Pancreas (tissue), 10 donors: ENCODE data around the gene PGM2L1. TPM values are rescaled to one million over a fixed set of nuclear protein-coding genes. Genes with fewer than 3 reads are reported as not detected.
"Not testable (repeated sequence)": the region's sequence is repeated elsewhere in the genome, so short reads cannot be mapped to it uniquely, and the experiment has no call there.

Experiments
- ATAC-seq, 4 donors: fragments of 200-7000 bp; cut with Tn5 transposase; one replicate each; pipeline versions ENCODE4 v1.8.0 to v1.9.1; 2020; ENCODE audit warnings: mild to moderate bottlenecking in 4 of 4, moderate library complexity in 4 of 4
- DNase-seq, 6 donors: peaks; one replicate each; pipeline ENCODE4 v3.0.0-alpha.2; 2020
- FAIRE-seq: peaks from 2 replicates; lab custom pipeline; 2012; peaks lifted over from hg19 to GRCh38; lab: Jason Lieb, UNC
- H3K27ac ChIP-seq, 4 donors: fragments of 200-600 bp; sonication (generic); 1 replicate in 3 of 4; 2 replicates in 1 of 4; pipeline versions ENCODE4 v1.5.0 to v1.8.0; 2020
- H3K27me3 ChIP-seq, 4 donors: fragments of 200-600 bp; one replicate each; pipeline ENCODE4 v1.8.0; 2021
- H3K36me3 ChIP-seq, 3 donors: fragments of 200-600 bp; sonication (generic) in 1 of 3; one replicate each; pipeline versions ENCODE4 v1.5.0 to v1.8.0; 2020 to 2021
- H3K4me1 ChIP-seq, 3 donors: fragments of 200-600 bp; one replicate each; pipeline ENCODE4 v1.8.0; 2021
- H3K4me3 ChIP-seq, 4 donors: fragments of 200-600 bp; sonication (generic) in 2 of 4; one replicate each; pipeline versions ENCODE4 v1.5.0 to v1.8.0; 2020 to 2021
- H3K9me3 ChIP-seq, 4 donors: fragments of 200-600 bp; one replicate each; pipeline ENCODE4 v1.8.0; 2021
- WGBS, 2 donors: extraction: QIAGEN DNeasy Blood & Tissue Kit; methylation state at CpG; one replicate each; pipeline ENCODE4 v1.1.7; 2013; 5-methylcytosine and 5-hydroxymethylcytosine counted together
- intact Hi-C, 3 donors: fragments of 100-400 bp; cut with DNase I; formaldehyde crosslinking; loops; one replicate each; pipeline versions ENCODE4 v1.11.1 to v1.14.2; 2022
- polyA plus RNA-seq, 2 donors: library from polyadenylated mRNA; stranded (reverse); fragments of 200-250 nt; gene quantifications; one replicate each; pipeline ENCODE4 v1.2.3, GENCODE V29; 2013
- total RNA-seq, 6 donors: library from RNA; stranded (reverse); fragmentation: NEBNext Ultra II Directional in 4 of 6; extraction: Animal tissue kit (Norgen Biotek cat#: 25700) in 4 of 6; gene quantifications; one replicate each; pipeline versions ENCODE4 v1.2.1 to v1.2.4, GENCODE V29; 2021 to 2023
- TF ChIP-seq, protein P1 (sequence below), 4 donors: fragments of 200-600 bp; sonication (generic) in 3 of 4; IDR thresholded peaks; one replicate each; pipeline versions ENCODE4 v1.5.0 to v1.8.0; 2021; ENCODE audit warnings: antibody characterized with exemption in 4 of 4
- donor health status: healthy with polysubstance abuse.
- donor health status: DM: no; HTN: no; CAD: no; lungs with moderate emphysema.
- donor health status: DM: no; HTN: no; CAD: no.
- donor health status: control.
- donor health status: control.
- donor health status: Bipolar disorder and iron deficiency.
- donor health status: DM: yes; HTN: yes; CAD: no.
- donor health status: DM: no; HTN: no; CAD: no.
- donor health status: DM: no; HTN: no; CAD: no.
- donor health status: DM: yes; HTN: yes; CAD: no.

The PGM2L1 gene
- total and polyA plus RNA-seq, 8 donors, result 0.96 to 9.5 (median 3.5) TPM

DNA sequence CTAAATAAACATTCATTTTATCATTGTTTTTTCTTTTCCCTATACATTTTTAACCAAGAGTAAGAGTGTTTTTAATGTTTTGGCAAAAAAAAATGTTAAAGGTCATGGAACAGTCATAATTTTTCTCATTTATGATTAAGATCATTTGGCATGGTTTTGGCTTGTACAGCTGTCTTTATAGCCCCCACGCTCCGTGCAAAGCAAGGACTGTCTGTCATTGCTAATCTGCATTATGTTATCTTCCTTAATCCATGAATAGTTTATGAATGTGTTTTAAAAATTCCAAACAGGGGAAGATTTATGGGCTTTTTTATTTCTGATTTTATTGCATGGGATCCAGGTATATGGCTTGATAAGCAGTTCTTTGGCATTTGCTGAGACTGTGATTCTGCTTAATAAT, 28.1 kb downstream of the PGM2L1 start:
- DNase-seq (no peak), FAIRE-seq (no peak), ATAC-seq (no peak)
- Histone ChIP-seq H3K27ac (no peak overlapping the region), H3K9me3 (no peaks in the 10 kb centered on the region), H3K36me3 (no peaks in the 10 kb centered on the region), H3K27me3 (no peaks in the 10 kb centered on the region), H3K4me1 (no peaks in the 10 kb centered on the region), H3K4me3 (no peak overlapping the region)
- TF ChIP-seq, protein P1, sequence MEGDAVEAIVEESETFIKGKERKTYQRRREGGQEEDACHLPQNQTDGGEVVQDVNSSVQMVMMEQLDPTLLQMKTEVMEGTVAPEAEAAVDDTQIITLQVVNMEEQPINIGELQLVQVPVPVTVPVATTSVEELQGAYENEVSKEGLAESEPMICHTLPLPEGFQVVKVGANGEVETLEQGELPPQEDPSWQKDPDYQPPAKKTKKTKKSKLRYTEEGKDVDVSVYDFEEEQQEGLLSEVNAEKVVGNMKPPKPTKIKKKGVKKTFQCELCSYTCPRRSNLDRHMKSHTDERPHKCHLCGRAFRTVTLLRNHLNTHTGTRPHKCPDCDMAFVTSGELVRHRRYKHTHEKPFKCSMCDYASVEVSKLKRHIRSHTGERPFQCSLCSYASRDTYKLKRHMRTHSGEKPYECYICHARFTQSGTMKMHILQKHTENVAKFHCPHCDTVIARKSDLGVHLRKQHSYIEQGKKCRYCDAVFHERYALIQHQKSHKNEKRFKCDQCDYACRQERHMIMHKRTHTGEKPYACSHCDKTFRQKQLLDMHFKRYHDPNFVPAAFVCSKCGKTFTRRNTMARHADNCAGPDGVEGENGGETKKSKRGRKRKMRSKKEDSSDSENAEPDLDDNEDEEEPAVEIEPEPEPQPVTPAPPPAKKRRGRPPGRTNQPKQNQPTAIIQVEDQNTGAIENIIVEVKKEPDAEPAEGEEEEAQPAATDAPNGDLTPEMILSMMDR (IDR thresholded peaks at IDR 0.05), result no peak
- intact Hi-C loops, result no loop called here
- 47% methylated on average over 2 of the region's 2 CpGs for WGBS, 2 donors

DNA sequence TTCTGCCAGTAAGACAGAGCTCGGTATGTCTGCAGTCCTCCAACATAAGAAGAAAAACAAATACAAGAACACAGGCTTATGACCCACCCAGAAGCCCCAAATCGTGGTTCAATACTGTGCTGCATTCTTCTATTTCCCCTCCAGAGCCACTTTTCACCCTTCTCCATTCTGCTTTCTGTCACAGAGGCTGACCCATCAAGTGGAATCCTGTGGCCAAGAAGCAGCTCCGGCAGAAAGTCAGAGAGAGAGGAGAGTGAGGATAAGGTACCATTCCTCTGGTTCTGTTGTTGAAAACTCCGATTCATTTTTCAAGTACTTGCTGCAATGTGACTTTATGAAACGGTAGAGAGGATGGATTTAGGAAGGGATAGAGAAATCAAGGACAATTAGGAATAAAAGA, 30.4 kb downstream of the PGM2L1 start:
- Histone ChIP-seq H3K9me3 (no peaks in the 10 kb centered on the region), H3K27me3 (no peaks in the 10 kb centered on the region), H3K27ac (no peak overlapping the region), H3K36me3 (no peaks in the 10 kb centered on the region), H3K4me3 (no peak overlapping the region), H3K4me1 (no peaks in the 10 kb centered on the region)
- WGBS, 2 donors, result 84 to 89% methylated on average over 5 of the region's 5 CpGs
- no peak for DNase-seq
- no peak for ATAC-seq
- intact Hi-C loops, result no loop called here
- TF ChIP-seq, protein P1 (IDR thresholded peaks at IDR 0.05), result no peak
- no peak for FAIRE-seq

DNA sequence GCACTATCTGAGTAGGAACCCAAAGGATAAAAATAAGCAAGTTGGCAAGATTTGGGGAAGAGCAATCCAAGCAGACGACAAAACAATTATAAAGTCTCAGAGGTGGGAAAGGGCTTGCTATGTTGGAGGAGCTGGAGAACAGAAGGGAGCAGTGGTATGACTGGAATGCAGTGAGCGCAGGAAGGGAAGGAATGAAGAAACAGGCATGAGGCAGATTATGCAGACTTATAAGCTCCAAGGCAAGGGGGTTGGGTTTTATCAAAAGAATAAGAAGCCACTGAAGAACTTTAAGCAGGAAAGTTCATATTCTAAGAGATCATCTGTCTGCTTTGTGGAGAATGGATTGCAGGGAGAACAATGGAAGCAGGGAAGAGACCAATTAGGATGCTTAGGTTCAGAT, 31.7 kb downstream of the PGM2L1 start:
- FAIRE-seq, result no peak
- intact Hi-C loops, result no loop called here
- Histone ChIP-seq H3K4me1 (no peaks in the 10 kb centered on the region), H3K9me3 (no peaks in the 10 kb centered on the region), H3K4me3 (no peak overlapping the region), H3K27ac (no peak overlapping the region), H3K27me3 (no peaks in the 10 kb centered on the region), H3K36me3 (no peaks in the 10 kb centered on the region)
- ATAC-seq, result no peak
- no peak for DNase-seq
- 90 to 94% methylated on average over 2 of the region's 2 CpGs for WGBS, 2 donors
- TF ChIP-seq, protein P1 (IDR thresholded peaks at IDR 0.05), result no peak

DNA sequence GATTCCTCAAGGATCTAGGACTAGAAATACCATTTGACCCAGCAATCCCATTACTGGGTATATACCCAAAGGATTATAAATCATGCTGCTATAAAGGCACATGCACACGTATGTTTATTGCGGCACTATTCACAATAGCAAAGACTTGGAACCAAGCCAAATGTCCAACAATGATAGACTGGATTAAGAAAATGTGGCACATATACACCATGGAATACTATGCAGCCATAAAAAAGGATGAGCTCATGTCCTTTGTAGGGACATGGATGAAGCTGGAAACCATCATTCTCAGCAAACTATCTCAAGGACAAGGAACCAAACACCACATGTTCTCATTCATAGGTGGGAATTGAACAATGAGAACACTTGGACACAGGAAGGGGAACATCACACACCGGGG, 32.4 kb downstream of the PGM2L1 start:
- H3K27me3 ChIP-seq, intact Hi-C loops, H3K36me3 ChIP-seq, ATAC-seq, H3K27ac ChIP-seq, H3K9me3 ChIP-seq, H3K4me3 ChIP-seq, FAIRE-seq, H3K4me1 ChIP-seq, DNase-seq: not testable (repeated sequence)
- WGBS, 2 donors, result 96 to 98% methylated on average over 2 to 3 of the region's 3 CpGs

DNA sequence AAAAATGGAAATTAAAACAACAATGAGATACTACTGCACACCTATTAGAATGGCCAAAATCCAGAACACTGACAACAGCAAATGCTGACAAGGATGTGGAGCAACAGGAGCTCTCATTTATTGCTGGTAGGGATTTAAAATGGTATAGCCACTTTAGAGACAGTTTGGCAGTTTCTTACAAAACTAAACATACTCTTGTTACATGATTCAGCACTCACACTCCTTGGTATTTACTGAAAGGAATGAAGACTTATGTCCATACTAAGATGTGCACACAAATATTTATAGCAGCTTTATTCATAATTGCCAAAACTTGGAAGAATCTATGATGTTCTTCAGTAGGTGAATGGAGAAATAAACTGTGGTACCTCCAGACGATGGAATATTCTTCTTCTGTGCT, 40.8 kb downstream of the PGM2L1 start:
- FAIRE-seq (no peak), DNase-seq (no peak), ATAC-seq (no peak)
- H3K9me3 ChIP-seq, result no peaks in the 10 kb centered on the region
- TF ChIP-seq, protein P1 (IDR thresholded peaks at IDR 0.05), result no peak
- 91 to 92% methylated on average over 1 of the region's 1 CpG for WGBS, 2 donors
- no peaks in the 10 kb centered on the region for H3K27me3 ChIP-seq
- H3K27ac ChIP-seq, result no peak overlapping the region
- H3K36me3 ChIP-seq, result no peaks in the 10 kb centered on the region
- H3K4me1 ChIP-seq, result no peaks in the 10 kb centered on the region
- intact Hi-C loops, result no loop called here
- no peak overlapping the region for H3K4me3 ChIP-seq
